ENCODE measurements around the gene PTGES.

PTGES gene

GRCh38 chr9:129722913-129723312 is 29.9 kb downstream of the PTGES start:
- in situ Hi-C loops (cut with MboI; ENCODE audit: low sequenced_read_pairs), result no loop called here

DNA sequence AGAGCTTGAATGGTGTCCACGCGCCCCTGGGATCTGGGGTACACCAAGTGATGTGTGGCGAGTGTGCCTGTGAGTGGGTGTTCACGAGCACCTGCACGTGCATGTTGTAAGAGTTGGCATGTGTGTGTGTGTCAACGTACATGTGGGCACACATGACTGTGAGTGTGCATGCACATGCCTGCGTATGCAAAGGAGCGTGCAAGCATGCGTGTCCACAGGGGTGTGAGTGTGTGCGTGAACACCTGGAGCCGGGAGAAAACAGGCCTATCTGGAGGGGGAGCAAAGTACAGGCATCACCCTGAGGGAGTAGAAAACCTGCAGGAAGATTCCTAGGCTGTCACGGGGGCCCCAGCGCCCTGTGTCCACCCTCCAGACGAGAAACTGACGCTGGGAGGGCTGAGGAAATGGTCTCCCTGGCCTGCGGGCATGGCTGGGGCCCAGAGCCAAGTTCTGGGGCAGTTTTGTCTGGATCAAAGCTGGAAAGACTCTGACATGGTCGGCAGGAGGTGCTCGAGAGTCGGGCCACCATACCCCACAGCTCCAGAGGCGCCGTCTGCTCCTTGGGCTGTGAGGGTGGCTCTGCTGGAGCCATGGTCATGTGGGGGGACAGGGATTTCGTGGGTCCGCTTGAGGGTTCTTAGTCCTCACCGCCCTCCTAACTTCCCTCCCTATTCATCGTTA is 31.8 kb downstream of the PTGES start:
- in situ Hi-C loops (cut with MboI; ENCODE audit: low sequenced_read_pairs), result no loop called here

- in situ Hi-C loops (cut with MboI; ENCODE audit: low sequenced_read_pairs), result no loop called here
Measured at GRCh38 chr9:129720181-129720864, 32.5 kb downstream of the PTGES start.

- in situ Hi-C loops (cut with MboI; ENCODE audit: low sequenced_read_pairs), result no loop called here
Measured at GRCh38 chr9:129719135-129719534, 33.7 kb downstream of the PTGES start.

- in situ Hi-C loops (cut with MboI; ENCODE audit: low sequenced_read_pairs), result no loop called here
Measured at GRCh38 chr9:129718647-129719046, 34.2 kb downstream of the PTGES start.

GRCh38 chr9:129717991-129718390 is 34.9 kb downstream of the PTGES start:
- in situ Hi-C loops (cut with MboI; ENCODE audit: low sequenced_read_pairs), result no loop called here

- in situ Hi-C loops (cut with MboI; ENCODE audit: low sequenced_read_pairs), result no loop called here
Measured at GRCh38 chr9:129716091-129716490, 36.8 kb downstream of the PTGES start.

GRCh38 chr9:129714511-129715061 is 38.3 kb downstream of the PTGES start:
- in situ Hi-C loops (cut with MboI; ENCODE audit: low sequenced_read_pairs), result no loop called here

DNA sequence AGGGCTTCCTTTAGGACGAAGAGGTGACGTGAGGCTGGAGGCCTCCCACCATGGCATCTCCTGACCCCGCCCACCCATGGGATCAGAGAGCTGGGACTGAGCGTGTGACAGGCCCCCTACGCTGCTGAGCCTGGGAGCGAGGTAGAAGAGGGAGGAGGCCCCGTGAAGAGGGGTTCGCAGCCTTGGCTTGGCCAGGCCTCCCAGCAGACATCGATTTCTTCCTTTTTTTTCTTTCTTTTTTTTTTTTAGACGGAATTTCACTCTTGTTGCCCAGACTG is 39.5 kb downstream of the PTGES start:
- in situ Hi-C loops (cut with MboI; ENCODE audit: low sequenced_read_pairs), result no loop called here

DNA sequence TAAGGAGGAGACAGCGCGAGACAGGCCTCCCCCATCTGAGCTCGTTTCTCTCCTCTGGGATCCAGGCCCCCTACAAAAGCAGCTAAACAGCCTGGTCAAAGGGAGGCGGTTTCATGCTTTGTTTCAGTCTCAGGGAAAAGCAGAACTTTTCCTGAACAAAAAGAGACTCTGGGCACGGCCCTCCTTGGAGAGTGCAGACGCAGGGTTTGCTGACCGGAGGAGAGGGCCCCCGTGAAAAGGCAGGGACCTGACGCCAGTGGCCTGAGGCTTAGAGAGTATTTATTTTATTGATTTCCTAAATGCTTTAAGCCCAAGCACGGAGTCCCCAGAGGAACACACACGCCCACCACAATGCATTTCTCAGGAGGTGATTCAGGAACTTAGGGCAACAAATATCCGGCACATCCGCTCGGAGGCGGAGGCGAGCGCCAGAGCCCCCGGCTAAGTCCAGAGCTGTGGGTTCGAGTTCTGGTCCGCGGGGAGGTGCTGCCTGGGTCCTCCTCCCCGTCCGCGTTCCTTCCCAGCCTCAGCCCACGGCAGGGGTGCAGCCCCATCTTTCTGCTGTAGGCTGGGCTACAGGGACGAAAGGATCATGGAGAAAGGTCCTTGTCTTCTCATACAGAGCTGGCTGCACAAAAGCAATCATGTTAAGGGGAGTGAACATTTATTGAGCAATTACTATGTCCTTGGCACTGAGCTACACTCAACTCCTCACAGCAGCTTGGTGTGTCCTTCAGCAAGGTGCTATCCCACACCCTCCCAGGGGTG is 40.0 kb downstream of the PTGES start:
- in situ Hi-C loops (cut with MboI; ENCODE audit: low sequenced_read_pairs), result no loop called here

- in situ Hi-C loops (cut with MboI; ENCODE audit: low sequenced_read_pairs), result no loop called here
Measured at GRCh38 chr9:129710169-129710453, 42.7 kb downstream of the PTGES start.

DNA sequence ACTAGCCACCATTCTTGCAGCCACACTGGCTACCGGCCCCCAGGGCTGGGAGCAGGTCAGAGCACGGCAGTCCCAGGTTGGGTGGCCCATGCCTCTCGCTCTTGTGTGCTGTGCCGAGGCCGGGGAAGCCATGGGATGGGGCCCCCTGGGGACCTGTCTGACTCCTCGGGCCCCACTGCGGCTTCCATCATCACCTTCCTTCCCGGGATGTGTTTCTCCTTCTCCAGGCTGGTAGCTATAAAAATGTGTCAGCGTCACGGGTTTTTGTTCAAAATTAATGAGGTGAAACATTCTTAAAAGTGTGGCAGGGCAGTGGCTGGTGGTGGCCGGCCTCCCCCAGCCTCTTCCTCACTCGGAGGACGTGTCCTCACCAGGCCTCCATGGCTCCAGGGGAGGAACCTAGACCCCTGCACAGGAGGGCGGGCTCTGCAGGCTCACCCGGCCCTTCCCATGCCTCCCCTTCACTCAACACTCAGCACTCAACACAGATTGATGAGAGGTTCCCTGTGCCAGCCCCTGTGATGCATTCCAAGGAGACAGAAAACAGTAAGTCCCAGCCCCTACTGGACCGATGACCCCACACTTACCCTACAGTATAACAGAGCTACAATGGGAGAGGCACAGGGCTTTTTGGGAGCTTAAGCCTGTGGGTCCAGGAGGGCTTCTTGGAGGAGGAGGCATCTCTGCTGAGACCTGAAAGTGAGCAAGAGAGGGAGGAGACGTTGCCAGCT is 43.2 kb downstream of the PTGES start:
- in situ Hi-C loops (cut with MboI; ENCODE audit: low sequenced_read_pairs), result no loop called here

DNA sequence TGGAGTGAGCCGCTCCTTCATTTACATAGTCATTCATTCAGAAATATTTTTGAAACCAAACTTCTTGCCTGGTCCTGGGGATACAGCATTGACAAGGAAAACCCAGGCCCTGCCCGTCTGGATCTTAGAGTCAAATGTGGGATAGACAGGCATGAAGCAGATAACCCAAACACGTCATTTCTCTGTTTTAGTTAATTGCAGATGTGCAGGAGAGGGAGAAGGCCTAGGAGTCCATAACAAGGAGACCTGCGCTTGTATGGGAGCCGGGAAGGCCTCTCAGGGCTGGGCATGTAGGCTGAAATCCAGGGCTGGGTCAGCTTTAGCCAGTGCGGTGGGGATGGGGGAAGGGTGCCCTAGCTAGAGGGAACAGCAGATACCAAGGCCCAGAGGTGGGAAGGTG is 44.0 kb downstream of the PTGES start:
- in situ Hi-C loops (cut with MboI; ENCODE audit: low sequenced_read_pairs), result no loop called here

DNA sequence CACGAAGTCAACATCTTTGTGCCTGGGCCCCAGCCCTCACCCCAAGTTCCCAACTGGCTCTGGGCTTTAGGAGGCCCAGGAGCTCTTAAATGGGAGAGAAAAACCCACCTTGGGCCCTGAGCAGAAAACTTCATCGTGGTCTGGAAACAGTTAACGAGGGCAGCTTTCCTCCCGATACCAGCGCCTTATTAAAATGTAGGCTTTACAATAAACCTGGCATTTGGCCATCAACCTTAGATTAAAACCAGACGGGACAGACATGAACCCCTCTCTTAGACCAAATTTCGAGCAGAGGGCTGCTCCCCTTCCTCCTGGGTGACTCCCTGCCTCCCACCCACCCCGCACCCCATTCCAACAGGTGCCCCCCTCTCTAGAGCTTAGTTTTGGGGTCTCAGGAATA is 48.0 kb downstream of the PTGES start:
- in situ Hi-C loops (cut with MboI; ENCODE audit: low sequenced_read_pairs), result no loop called here

DNA sequence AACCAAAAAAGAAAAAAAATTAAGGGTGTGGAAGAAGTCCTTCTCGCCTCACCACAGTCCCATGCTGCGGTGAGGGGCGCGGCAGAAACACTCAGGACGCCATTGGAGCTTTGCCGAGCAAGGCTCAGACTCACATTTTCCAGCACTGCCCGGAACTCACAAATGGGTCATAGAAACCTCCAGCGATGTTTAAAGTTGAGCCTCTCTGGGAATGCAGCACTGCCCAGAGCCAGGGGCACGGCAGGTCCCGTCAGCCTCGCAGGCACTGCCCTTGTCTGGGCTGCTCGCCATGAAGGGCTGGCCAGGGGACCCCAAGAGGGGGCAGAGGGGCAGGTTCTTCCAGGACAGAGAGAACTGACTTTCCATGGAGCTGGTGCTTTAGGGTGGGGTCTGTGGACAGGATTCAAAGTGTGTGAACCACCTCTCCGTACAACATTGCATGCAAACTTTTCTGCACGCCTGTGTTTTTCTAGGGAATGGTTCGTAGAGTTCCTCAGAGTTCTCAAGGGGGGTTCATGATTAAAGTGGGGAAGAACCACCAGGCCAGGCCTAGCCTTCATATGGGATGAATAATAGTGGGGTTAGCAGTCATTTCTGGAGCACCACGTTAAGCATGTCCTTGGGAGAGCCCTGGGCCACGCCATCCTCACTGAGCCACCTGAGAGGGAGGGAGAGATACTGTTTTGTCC is 49.0 kb downstream of the PTGES start:
- in situ Hi-C loops (cut with MboI; ENCODE audit: low sequenced_read_pairs), result no loop called here

DNA sequence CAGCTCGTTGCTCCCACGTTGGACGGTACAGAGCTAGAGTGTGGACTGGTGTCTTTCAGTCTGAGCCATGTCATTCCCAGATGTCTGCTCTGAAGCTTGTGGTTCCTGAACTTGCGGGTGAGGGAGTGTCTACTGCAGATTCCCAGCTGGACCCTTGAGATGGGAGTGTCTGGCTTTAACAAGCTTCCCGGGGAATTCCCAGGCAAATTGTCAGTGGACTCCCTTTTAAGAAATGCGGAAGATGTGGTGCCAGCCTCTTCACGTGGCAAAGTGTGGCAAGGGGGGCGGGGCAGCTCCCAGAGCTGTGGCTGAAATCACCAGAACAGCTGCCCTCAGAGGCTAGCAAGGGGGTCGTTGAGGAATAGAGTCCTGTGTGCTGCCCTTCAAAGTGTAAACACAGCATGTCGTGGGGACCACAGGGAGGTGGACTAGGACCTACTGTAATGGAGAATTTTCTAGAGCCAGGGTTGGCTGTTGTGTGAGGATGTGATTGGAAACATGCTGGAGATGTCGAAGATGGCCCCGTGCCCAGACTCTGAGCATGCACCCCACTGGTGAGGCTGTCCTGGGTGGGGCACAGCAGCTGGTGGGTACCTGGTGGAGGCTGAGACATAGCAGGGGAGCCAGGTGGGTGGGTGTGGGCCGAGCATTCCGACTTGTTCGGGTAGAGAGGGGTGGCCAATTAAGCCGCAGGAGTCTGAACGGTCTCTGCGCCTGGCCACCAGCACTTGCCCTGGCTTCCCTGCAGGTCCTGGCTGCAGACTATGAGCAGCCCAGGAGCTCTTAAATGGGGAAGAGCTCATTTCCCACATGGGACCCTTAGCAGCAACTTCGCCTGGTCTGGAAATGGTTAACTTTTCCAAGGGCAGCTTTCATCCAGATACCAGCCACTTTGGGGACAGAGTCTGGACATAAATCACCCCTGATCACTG is 50.0 kb downstream of the PTGES start:
- in situ Hi-C loops (cut with MboI; ENCODE audit: low sequenced_read_pairs), result no loop called here

- in situ Hi-C loops (cut with MboI; ENCODE audit: low sequenced_read_pairs), result no loop called here
Measured at GRCh38 chr9:129701549-129701948, 51.3 kb downstream of the PTGES start.

GRCh38 chr9:129701054-129701453 is 51.8 kb downstream of the PTGES start:
- in situ Hi-C loops (cut with MboI; ENCODE audit: low sequenced_read_pairs), result no loop called here

DNA sequence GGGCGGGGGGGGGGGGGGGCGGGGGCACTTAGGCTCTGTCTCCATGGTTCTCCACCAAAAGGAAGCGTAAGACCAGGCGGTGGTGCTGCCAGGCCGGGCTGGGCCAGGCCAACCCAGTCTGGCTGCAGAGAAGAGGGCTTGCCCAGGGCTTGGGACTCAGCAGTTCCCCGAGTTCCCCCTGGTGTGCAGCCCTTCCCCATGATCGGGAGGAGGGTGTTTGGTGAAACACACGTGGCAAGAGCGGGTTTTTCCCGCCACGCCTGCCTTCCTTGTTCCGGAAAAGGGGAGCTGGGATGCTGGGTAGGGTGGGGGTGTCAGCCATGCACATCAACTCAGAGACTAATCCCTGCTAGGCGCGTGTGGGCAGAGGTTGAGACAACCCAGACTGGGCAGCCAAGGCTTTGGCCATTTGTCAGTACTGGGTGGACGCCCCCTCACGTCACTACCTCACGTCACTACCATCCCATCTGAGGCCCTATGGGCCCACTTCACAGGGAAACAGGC is 54.5 kb downstream of the PTGES start:
- in situ Hi-C loops (cut with MboI; ENCODE audit: low sequenced_read_pairs), result no loop called here

Measured in HL-60/S4 treated with phorbol 12-myristate 13-acetate at 8.2 ng/mL for 4 days and 3 days (cell line).